Omental fat pad (tissue), 4 donors: ENCODE data around the gene ZNF280C. TPM values are rescaled to one million over a fixed set of nuclear protein-coding genes. Genes with fewer than 3 reads are reported as not detected.

Experiments
- ATAC-seq: fragments of 150-250 bp; one replicate; pipeline ENCODE4 v1.9.1; 2016; ENCODE audit warnings: mild to moderate bottlenecking, moderate library complexity; ENCODE audit not compliant: low FRiP score
- DNase-seq: peaks from one replicate; pipeline ENCODE4 v3.0.0-alpha.2; 2019; ENCODE audit warnings: low spot score
- CTCF ChIP-seq, 3 donors: fragments of 450-650 bp; IDR thresholded peaks; one replicate each; pipeline ENCODE4 v1.5.1; 2016 to 2017; ENCODE audit warnings: antibody characterized with exemption in 3 of 3, mild to moderate bottlenecking in 3 of 3, moderate library complexity in 2 of 3
- total RNA-seq, 4 donors: library from RNA; depleted of rRNA; stranded (reverse); fragments of >200 nt; gene quantifications; one replicate each; pipeline ENCODE4 v1.1.0, GENCODE V29; 2016

Gene ZNF280C
- total RNA-seq, 4 donors from 2014 or later: 3.3 to 4.9 (median 4.2) TPM

GRCh38 chrX:130165703-130166502 is 102.8 kb downstream of the ZNF280C start, which contains the start of gene AIFM1:
AIFM1 (minus strand) TSS chrX:130165841; CDS start chrX:130165656, 185 bp downstream.
- DNase-seq (peak; percentile 58), ATAC-seq (peak; percentile 94)
- TF ChIP-seq CTCF (IDR thresholded peaks at IDR 0.05): no peak

- ATAC-seq (peak; percentile 31), DNase-seq (no peak)
- TF ChIP-seq CTCF (IDR thresholded peaks at IDR 0.05): no peak
Observed at GRCh38 chrX:130165181-130165702, 103.5 kb downstream of the ZNF280C start.

GRCh38 chrX:130163398-130163797 is 105.3 kb downstream of the ZNF280C start:
- no peak for TF ChIP-seq CTCF (IDR thresholded peaks at IDR 0.05)
- DNase-seq (no peak), ATAC-seq (no peak)

GRCh38 chrX:130162094-130162735 is 106.5 kb downstream of the ZNF280C start:
- DNase-seq (no peak), ATAC-seq (no peak)
- no peak for TF ChIP-seq CTCF (IDR thresholded peaks at IDR 0.05)

GRCh38 chrX:130159776-130160175 is 108.9 kb downstream of the ZNF280C start:
- DNase-seq: no peak
- ATAC-seq: no peak
- TF ChIP-seq CTCF (IDR thresholded peaks at IDR 0.05): no peak

- no peak for ATAC-seq
- no peak for TF ChIP-seq CTCF (IDR thresholded peaks at IDR 0.05)
Observed at GRCh38 chrX:130158311-130158710, 110.4 kb downstream of the ZNF280C start.

More at GRCh38 chrX:130158311-130158710, 110.4 kb downstream of the ZNF280C start:
- no peak for DNase-seq
